A549 (cell line): ENCODE data around the gene SACM1L. TPM values are rescaled to one million over a fixed set of nuclear protein-coding genes. Genes with fewer than 3 reads are reported as not detected.

Experiments used
- ATAC-seq, 2 experiments: fragments of 200-7000 bp in 1 of 2; fragments of >200 bp in 1 of 2; cut with Nextera tagmentation in 1 of 2; cut with Tn5 transposase in 1 of 2; 3 replicates each; pipeline versions ENCODE4 v1.8.0 to v1.9.1; 2018 to 2020; ENCODE audit warnings: mild to moderate bottlenecking in 1 of 2, moderate library complexity in 1 of 2
- CTCF ChIA-PET: fragments of 300-600 bp; sonication (Branson Sonifier 250); formaldehyde crosslinking; extraction: SDS; loops from one replicate; lab custom pipeline; 2021; ENCODE audit warnings: antibody characterized with exemption, inconsistent platforms; lab: Yijun Ruan, JAX
- POLR2A ChIA-PET: fragments of 350-600 bp; formaldehyde crosslinking; extraction: SDS; loops from one replicate; lab custom pipeline; 2021; ENCODE audit warnings: antibody characterized with exemption, inconsistent platforms; lab: Yijun Ruan, JAX
- DNase-seq, 2 experiments: peaks; one replicate each; pipeline versions ENCODE4 v3.0.0 to v3.0.0-alpha.2; 2011 to 2016; ENCODE audit warnings: low read depth in 1 of 2, low spot score in 1 of 2
- FAIRE-seq: peaks from 2 replicates; lab custom pipeline; 2011; peaks lifted over from hg19 to GRCh38; lab: Jason Lieb, UNC
- H3K27ac ChIP-seq, 2 experiments: fragments of >200 bp; sonication (Bioruptor Twin); formaldehyde crosslinking; 3 replicates each; pipeline ENCODE4 v1.5.1; 2016 to 2017
- H3K4me1 ChIP-seq: fragments of >200 bp; sonication (Bioruptor Twin); formaldehyde crosslinking; 3 replicates; pipeline ENCODE4 v1.6.1; 2016
- H3K4me2 ChIP-seq: fragments of >200 bp; sonication (Bioruptor Twin); formaldehyde crosslinking; 3 replicates; pipeline ENCODE4 v1.6.1; 2016
- H3K4me3 ChIP-seq: fragments of >200 bp; sonication (Bioruptor Twin); formaldehyde crosslinking; 3 replicates; pipeline ENCODE4 v1.5.1; 2016
- H3K9me3 ChIP-seq: fragments of >200 bp; sonication (Bioruptor Twin); formaldehyde crosslinking; 3 replicates; pipeline ENCODE4 v1.6.1; 2016
- BHLHE40 ChIP-seq: IDR thresholded peaks from 2 replicates; pipeline ENCODE4 v1.6.1; 2012; ENCODE audit warnings: low read depth, low read length, inconsistent platforms
- CBX8 ChIP-seq: fragments of 200-600 bp; sonication (generic); IDR thresholded peaks from 2 replicates; pipeline ENCODE4 v1.6.1; 2016
- CEBPB ChIP-seq, 2 experiments: fragments of >200 bp in 1 of 2; sonication (Bioruptor Twin) in 1 of 2; formaldehyde crosslinking in 1 of 2; IDR thresholded peaks; 2 replicates each; pipeline ENCODE4 v1.6.1; 2012 to 2016
- CTCF ChIP-seq: fragments of >200 bp; sonication (Bioruptor Twin); formaldehyde crosslinking; IDR thresholded peaks from 3 replicates; pipeline ENCODE4 v1.5.1; 2016
- EP300 ChIP-seq, 2 experiments: fragments of >200 bp; sonication (Bioruptor Twin); formaldehyde crosslinking; IDR thresholded peaks; 2 replicates in 1 of 2; 3 replicates in 1 of 2; pipeline ENCODE4 v1.6.1; 2016 to 2017
- GATA3 ChIP-seq: IDR thresholded peaks from 2 replicates; pipeline ENCODE4 v1.6.1; 2012; ENCODE audit warnings: borderline replicate concordance
- HOXB5 ChIP-seq: fragments of 250-450 bp; sonication (Bioruptor Pico); IDR thresholded peaks from 2 replicates; pipeline ENCODE4 v1.5.0; 2020; ENCODE audit warnings: mild to moderate bottlenecking, moderate library complexity
- KDM1A ChIP-seq: fragments of 200-600 bp; sonication (generic); IDR thresholded peaks from 2 replicates; pipeline ENCODE4 v1.6.1; 2016; ENCODE audit warnings: low read depth, mild to moderate bottlenecking
- MYC ChIP-seq: IDR thresholded peaks from 2 replicates; pipeline ENCODE4 v1.6.1; 2012; ENCODE audit warnings: mild to moderate bottlenecking, inconsistent platforms, low read length, improper control_type of control experiment, borderline replicate concordance
- NFE2L2 ChIP-seq: fragments of 150-350 bp; conservative IDR thresholded peaks from 2 replicates; pipeline ENCODE4 v1.6.1; 2014; ENCODE audit warnings: low read length
- PHF8 ChIP-seq: fragments of 200-600 bp; sonication (generic); IDR thresholded peaks from 2 replicates; pipeline ENCODE4 v1.6.1; 2016; ENCODE audit warnings: low read depth, mild to moderate bottlenecking, antibody characterized with exemption, moderate library complexity, borderline replicate concordance
- POLR2A ChIP-seq: IDR thresholded peaks from 2 replicates; pipeline ENCODE4 v1.6.1; 2012; ENCODE audit warnings: mild to moderate bottlenecking, low read length
- RAD21 ChIP-seq, 2 experiments: fragments of >200 bp in 1 of 2; sonication (Bioruptor Twin) in 1 of 2; formaldehyde crosslinking in 1 of 2; IDR thresholded peaks in 1 of 2; conservative IDR thresholded peaks in 1 of 2; 2 replicates in 1 of 2; 3 replicates in 1 of 2; pipeline ENCODE4 v1.6.1; 2012 to 2018; ENCODE audit warnings: inconsistent platforms in 1 of 2
- RARB ChIP-seq: fragments of 250-450 bp; sonication (Bioruptor Pico); IDR thresholded peaks from 2 replicates; pipeline ENCODE4 v1.8.0; 2021; ENCODE audit warnings: mild to moderate bottlenecking, moderate library complexity
- RFX5 ChIP-seq: fragments of 450-650 bp; IDR thresholded peaks from 2 replicates; pipeline ENCODE4 v1.7.1; 2014; ENCODE audit warnings: antibody characterized with exemption, mild to moderate bottlenecking, moderate library complexity
- SMC3 ChIP-seq: fragments of >200 bp; sonication (Bioruptor Twin); formaldehyde crosslinking; IDR thresholded peaks from 3 replicates; pipeline ENCODE4 v1.6.1; 2018; ENCODE audit warnings: inconsistent platforms
- TP53 ChIP-seq: fragments of 250-450 bp; sonication (Bioruptor Pico); IDR thresholded peaks from 2 replicates; pipeline ENCODE4 v1.5.0; 2021; ENCODE audit warnings: mild to moderate bottlenecking, moderate library complexity
- WGBS: methylation state at CpG from one replicate; pipeline ENCODE4 v1.1.6; 2017; ENCODE audit errors: missing lambda C conversion rate; 5-methylcytosine and 5-hydroxymethylcytosine counted together
- polyA plus RNA-seq, 4 experiments: library from polyadenylated mRNA; depleted of rRNA in 3 of 4; stranded (reverse); fragments of >200 nt; fragmentation: RNase III in 1 of 4; extraction: RNeasy Plus Mini Kit Qiagen cat#74134 plus additional on column Dnase treatment in 1 of 4; gene quantifications; 2 replicates in 3 of 4; 3 replicates in 1 of 4; pipeline ENCODE4 v1.2.3, GENCODE V29; 2011 to 2017
- TF ChIP-seq, protein P1 (sequence below): fragments of 150-350 bp; IDR thresholded peaks from 2 replicates; pipeline ENCODE4 v1.6.1; 2014; ENCODE audit warnings: low read depth, mild to moderate bottlenecking, low read length
- TF ChIP-seq, protein P2 (sequence below): fragments of >200 bp; sonication (Bioruptor Twin); formaldehyde crosslinking; IDR thresholded peaks from 3 replicates; pipeline ENCODE4 v1.6.1; 2016
- TF ChIP-seq, protein P3 (sequence below): fragments of 250-450 bp; sonication (Bioruptor Pico); IDR thresholded peaks from 2 replicates; pipeline ENCODE4 v1.5.0; 2020; ENCODE audit warnings: low read depth, mild to moderate bottlenecking, moderate library complexity

The SACM1L gene
- polyA plus RNA-seq, 2 of the 4 experiments (the other 2 are of a cell fraction): 21.1 to 27.8 TPM

DNA sequence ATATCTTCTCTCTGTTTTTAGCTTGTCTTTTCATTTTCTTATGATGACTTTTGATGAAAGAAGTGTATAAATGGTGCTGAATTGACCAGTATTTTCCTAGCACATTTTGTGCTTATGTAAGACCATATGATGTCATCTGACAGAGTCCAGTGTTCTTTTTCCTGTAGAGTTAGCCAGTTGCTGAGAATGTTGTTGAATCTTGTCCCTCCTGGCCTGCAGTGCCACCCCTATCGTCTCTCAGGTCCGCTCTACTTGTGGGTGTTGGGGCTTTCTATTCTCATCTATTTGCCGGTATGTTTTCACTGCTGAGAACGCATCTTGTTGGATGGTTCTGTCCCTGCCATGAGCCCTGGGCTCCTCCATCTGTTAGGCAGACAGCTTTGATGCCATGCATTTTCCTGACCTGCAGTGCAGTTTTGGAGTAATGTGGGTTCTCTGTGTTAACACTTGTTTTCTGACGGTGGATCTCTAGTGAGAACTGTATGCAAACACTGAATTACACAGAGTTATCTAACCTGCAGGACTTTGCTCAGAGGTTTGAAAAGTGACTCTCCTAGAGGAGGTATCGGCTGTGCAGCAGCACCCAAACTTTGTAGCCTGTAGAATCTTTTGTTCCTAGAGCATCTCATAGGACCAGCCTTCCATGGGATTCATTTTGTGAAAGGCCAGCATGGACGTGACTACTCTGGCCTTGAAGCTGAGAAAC is 62.5 kb downstream of the SACM1L start:
- no peak for FAIRE-seq
- Histone ChIP-seq H3K9me3 (no peaks in the 10 kb centered on the region), H3K27ac (no peak overlapping the region), H3K4me1 (no peaks in the 10 kb centered on the region), H3K4me3 (no peak overlapping the region), H3K4me2 (no peak overlapping the region)
- CTCF ChIA-PET: interaction anchor here (7.4 kb wide), 1 partner anchor 10 kb away, joined by 39 read pairs; no protein-coding TSS in a partner anchor
- POLR2A ChIA-PET: no interaction called here
- DNase-seq: no peak
- WGBS: 75% methylated on average over 7 of the region's 7 CpGs
- ATAC-seq: no peak
- TF ChIP-seq RFX5 (no peak), RARB (no peak), CEBPB (IDR thresholded peaks at IDR 0.05) (no peak), SMC3 (no peak), HOXB5 (CRISPR knock-in tag) (no peak)
- TF ChIP-seq, protein P1, sequence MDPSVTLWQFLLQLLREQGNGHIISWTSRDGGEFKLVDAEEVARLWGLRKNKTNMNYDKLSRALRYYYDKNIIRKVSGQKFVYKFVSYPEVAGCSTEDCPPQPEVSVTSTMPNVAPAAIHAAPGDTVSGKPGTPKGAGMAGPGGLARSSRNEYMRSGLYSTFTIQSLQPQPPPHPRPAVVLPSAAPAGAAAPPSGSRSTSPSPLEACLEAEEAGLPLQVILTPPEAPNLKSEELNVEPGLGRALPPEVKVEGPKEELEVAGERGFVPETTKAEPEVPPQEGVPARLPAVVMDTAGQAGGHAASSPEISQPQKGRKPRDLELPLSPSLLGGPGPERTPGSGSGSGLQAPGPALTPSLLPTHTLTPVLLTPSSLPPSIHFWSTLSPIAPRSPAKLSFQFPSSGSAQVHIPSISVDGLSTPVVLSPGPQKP: no peak

DNA sequence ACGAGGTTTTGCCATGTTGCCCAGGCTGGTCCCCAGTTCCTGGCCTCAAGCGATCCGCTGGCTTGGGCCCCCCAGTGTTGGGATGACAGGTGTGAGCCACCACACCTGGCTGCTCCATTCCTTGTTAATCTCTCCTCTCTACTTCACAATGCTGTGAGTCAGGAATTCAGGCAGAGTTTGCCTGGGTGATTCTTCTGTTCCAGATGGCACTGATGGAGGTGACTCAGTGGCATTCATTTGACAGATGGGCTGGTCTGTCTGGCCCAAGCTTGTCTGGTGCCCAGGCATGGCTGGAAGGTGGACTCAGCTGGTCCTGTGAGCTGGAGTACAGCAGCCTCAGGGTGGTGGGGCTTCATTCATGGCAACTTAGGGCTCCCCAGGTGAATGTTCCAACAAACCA is 63.9 kb downstream of the SACM1L start:
- ChIA-PET POLR2A (no interaction called here), CTCF (interaction anchor here (7.4 kb wide), 1 partner anchor 8 kb away, joined by 39 read pairs; no protein-coding TSS in a partner anchor)
- Histone ChIP-seq H3K9me3 (no peaks in the 10 kb centered on the region), H3K27ac (no peak overlapping the region), H3K4me1 (no peaks in the 10 kb centered on the region), H3K4me3 (no peak overlapping the region), H3K4me2 (no peak overlapping the region)
- TF ChIP-seq EP300 (IDR thresholded peaks at IDR 0.05) (no peak), BHLHE40 (no peak), MYC (no peak), RAD21 (conservative IDR thresholded peaks at IDR 0.05 in 1 of 2, IDR thresholded peaks at IDR 0.05 in 1 of 2) (no peak), CTCF (no peak), NFE2L2 (no peak), KDM1A (no peak), TP53 (no peak), CBX8 (no peak), GATA3 (no peak), PHF8 (no peak), POLR2A (no peak), RARB (no peak)
- TF ChIP-seq, protein P2, sequence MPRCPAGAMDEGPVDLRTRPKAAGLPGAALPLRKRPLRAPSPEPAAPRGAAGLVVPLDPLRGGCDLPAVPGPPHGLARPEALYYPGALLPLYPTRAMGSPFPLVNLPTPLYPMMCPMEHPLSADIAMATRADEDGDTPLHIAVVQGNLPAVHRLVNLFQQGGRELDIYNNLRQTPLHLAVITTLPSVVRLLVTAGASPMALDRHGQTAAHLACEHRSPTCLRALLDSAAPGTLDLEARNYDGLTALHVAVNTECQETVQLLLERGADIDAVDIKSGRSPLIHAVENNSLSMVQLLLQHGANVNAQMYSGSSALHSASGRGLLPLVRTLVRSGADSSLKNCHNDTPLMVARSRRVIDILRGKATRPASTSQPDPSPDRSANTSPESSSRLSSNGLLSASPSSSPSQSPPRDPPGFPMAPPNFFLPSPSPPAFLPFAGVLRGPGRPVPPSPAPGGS: no peak
- TF ChIP-seq, protein P3, sequence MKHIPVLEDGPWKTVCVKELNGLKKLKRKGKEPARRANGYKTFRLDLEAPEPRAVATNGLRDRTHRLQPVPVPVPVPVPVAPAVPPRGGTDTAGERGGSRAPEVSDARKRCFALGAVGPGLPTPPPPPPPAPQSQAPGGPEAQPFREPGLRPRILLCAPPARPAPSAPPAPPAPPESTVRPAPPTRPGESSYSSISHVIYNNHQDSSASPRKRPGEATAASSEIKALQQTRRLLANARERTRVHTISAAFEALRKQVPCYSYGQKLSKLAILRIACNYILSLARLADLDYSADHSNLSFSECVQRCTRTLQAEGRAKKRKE (CRISPR knock-in tag): no peak
- no peak for FAIRE-seq
- no peak for ATAC-seq
- 68% methylated on average over 3 of the region's 3 CpGs for WGBS
- DNase-seq: no peak
